IMR-90 (cell line): Measurements from ENCODE around the gene TEX2.

Experiments
- BHLHE40 ChIP-seq: fragments of 150-350 bp; IDR thresholded peaks from 2 replicates; pipeline ENCODE4 v1.6.1; 2016; ENCODE audit warnings: mild to moderate bottlenecking, low read depth, low read length
- CEBPB ChIP-seq: IDR thresholded peaks from 2 replicates; pipeline ENCODE4 v1.6.1; 2012; ENCODE audit warnings: low read depth, low read length, improper control_type of control experiment
- CHD1 ChIP-seq: IDR thresholded peaks from 2 replicates; pipeline ENCODE4 v1.6.1; 2012; ENCODE audit warnings: low read depth, low read length, improper control_type of control experiment
- CTCF ChIP-seq: conservative IDR thresholded peaks from 2 replicates; pipeline ENCODE4 v1.5.1; 2012; ENCODE audit warnings: mild to moderate bottlenecking, low read depth, low read length, improper control_type of control experiment
- FOS ChIP-seq: fragments of 150-350 bp; IDR thresholded peaks from 2 replicates; pipeline ENCODE4 v1.6.1; 2016; ENCODE audit warnings: low read depth, low read length
- MAZ ChIP-seq: IDR thresholded peaks from 2 replicates; pipeline ENCODE4 v1.6.1; 2012; ENCODE audit warnings: low read depth, mild to moderate bottlenecking, low read length, improper control_type of control experiment, moderate library complexity, borderline replicate concordance
- MXI1 ChIP-seq: IDR thresholded peaks from 2 replicates; pipeline ENCODE4 v1.6.1; 2012; ENCODE audit warnings: low read depth, mild to moderate bottlenecking, low read length, moderate library complexity, borderline replicate concordance
- NFE2L2 ChIP-seq: fragments of 150-350 bp; IDR thresholded peaks from 2 replicates; pipeline ENCODE4 v1.6.1; 2016; ENCODE audit warnings: low read depth, mild to moderate bottlenecking, low read length
- POLR2A ChIP-seq: IDR thresholded peaks from 2 replicates; pipeline ENCODE4 v1.6.1; 2012; ENCODE audit warnings: mild to moderate bottlenecking, low read depth, low read length
- RAD21 ChIP-seq: IDR thresholded peaks from 2 replicates; pipeline ENCODE4 v1.6.1; 2012; ENCODE audit warnings: low read length, improper control_type of control experiment
- RFX5 ChIP-seq: IDR thresholded peaks from 2 replicates; pipeline ENCODE4 v1.8.0; 2012; ENCODE audit warnings: low read depth, mild to moderate bottlenecking, low read length, moderate library complexity
- SMC3 ChIP-seq: fragments of 150-350 bp; IDR thresholded peaks from 2 replicates; pipeline ENCODE4 v1.6.1; 2016; ENCODE audit warnings: low read depth, mild to moderate bottlenecking, antibody characterized with exemption, low read length, moderate library complexity

GRCh38 chr17:64126918-64127317 lies 136.1 kb downstream of the TEX2 start:
- no peak for TF ChIP-seq MXI1
- no peak for TF ChIP-seq CTCF
- TF ChIP-seq RAD21 = no peak
- no peak for TF ChIP-seq POLR2A
- no peak for TF ChIP-seq FOS
- peak; percentile 72 for TF ChIP-seq CEBPB
- no peak for TF ChIP-seq BHLHE40
- TF ChIP-seq CHD1 = no peak
- TF ChIP-seq SMC3 = no peak
- no peak for TF ChIP-seq NFE2L2
- no peak for TF ChIP-seq MAZ
- no peak for TF ChIP-seq RFX5
